H1 (cell line): Measurements from ENCODE around the gene GLS2. TPM values are rescaled to one million over a fixed set of nuclear protein-coding genes. Genes with fewer than 3 reads are reported as not detected.
A peak's percentile ranks its signal among the peaks of the same experiment; 100 is the strongest.
"Not testable (repeated sequence)": the region's sequence is repeated elsewhere in the genome, so short reads cannot be mapped to it uniquely, and the experiment has no call there.

ENCODE experiments used
- CTCF ChIA-PET: fragments of 300-600 bp; sonication (Branson Sonifier 250); formaldehyde crosslinking; loops from one replicate; lab custom pipeline; 2021; ENCODE audit not compliant: partially characterized antibody; lab: Charles Lee
- POLR2A ChIA-PET: fragments of 300-600 bp; sonication (Branson Sonifier 250); formaldehyde crosslinking; loops from one replicate; lab custom pipeline; 2021; ENCODE audit warnings: inconsistent platforms; ENCODE audit not compliant: partially characterized antibody; lab: Charles Lee
- DNase-seq, 2 experiments: peaks; one replicate each; pipeline versions ENCODE4 v3.0.0 to v3.0.0-alpha.2; 2010 to 2022; ENCODE audit warnings: low spot score in 2 of 2, low read depth in 1 of 2, mixed read lengths in 1 of 2
- FAIRE-seq: peaks from 2 replicates; lab custom pipeline; 2011; peaks lifted over from hg19 to GRCh38; lab: Jason Lieb, UNC
- H2AFZ ChIP-seq: 2 replicates; pipeline ENCODE4 v1.8.1; 2012; ENCODE audit warnings: low read length, inconsistent platforms
- H2AK5ac ChIP-seq: 2 replicates; pipeline ENCODE4 v1.6.1; 2013; ENCODE audit warnings: low read depth, low read length
- H2BK120ac ChIP-seq: replicated peaks from 2 replicates; pipeline ENCODE3; 2013; ENCODE audit warnings: low read depth, low read length, inconsistent platforms
- H2BK12ac ChIP-seq: 2 replicates; pipeline ENCODE4 v1.6.1; 2013; ENCODE audit warnings: low read depth, low read length
- H2BK15ac ChIP-seq: 2 replicates; pipeline ENCODE4 v1.6.1; 2013; ENCODE audit warnings: low read length
- H2BK20ac ChIP-seq: 2 replicates; pipeline ENCODE4 v1.6.1; 2013; ENCODE audit warnings: low read length
- H2BK5ac ChIP-seq: 2 replicates; pipeline ENCODE4 v1.6.1; 2013; ENCODE audit warnings: low read depth, low read length
- H3K14ac ChIP-seq: 2 replicates; pipeline ENCODE4 v1.6.1; 2013; ENCODE audit warnings: inconsistent platforms; ENCODE audit not compliant: insufficient read length
- H3K18ac ChIP-seq: 2 replicates; pipeline ENCODE4 v1.6.1; 2013; ENCODE audit warnings: low read length; ENCODE audit errors: extremely low read depth
- H3K23ac ChIP-seq: 2 replicates; pipeline ENCODE4 v1.6.1; 2013; ENCODE audit warnings: inconsistent platforms; ENCODE audit not compliant: insufficient read length
- H3K23me2 ChIP-seq: 2 replicates; pipeline ENCODE4 v1.6.1; 2013; ENCODE audit warnings: low read depth, low read length
- H3K27ac ChIP-seq: 2 replicates; pipeline ENCODE4 v1.6.1; 2011; ENCODE audit warnings: low read depth, low read length, inconsistent platforms
- H3K27me3 ChIP-seq, 4 experiments: replicated peaks in 1 of 4; 1 replicate in 1 of 4; 2 replicates in 3 of 4; pipeline versions ENCODE4 v1.6.1 to v1.8.1; 2011 to 2013; ENCODE audit warnings: low read length in 3 of 4, mild to moderate bottlenecking in 3 of 4, inconsistent platforms in 2 of 4, mixed read lengths in 2 of 4, moderate library complexity in 1 of 4; ENCODE audit not compliant: control insufficient read depth in 3 of 4, insufficient read depth in 3 of 4; ENCODE audit errors: extremely low read depth in 1 of 4
- H3K36me3 ChIP-seq, 4 experiments: 2 replicates each; pipeline versions ENCODE4 v1.6.1 to v1.8.1; 2011 to 2013; ENCODE audit warnings: mild to moderate bottlenecking in 4 of 4, low read length in 3 of 4, moderate library complexity in 2 of 4, control low read depth in 1 of 4, inconsistent platforms in 1 of 4; ENCODE audit not compliant: insufficient read depth in 4 of 4, control insufficient read depth in 2 of 4
- H3K4ac ChIP-seq: replicated peaks from 2 replicates; pipeline ENCODE3; 2013; ENCODE audit warnings: low read length, low read depth, mixed read lengths, inconsistent platforms; ENCODE audit not compliant: insufficient read length
- H3K4me1 ChIP-seq, 4 experiments: replicated peaks in 1 of 4; 1 replicate in 1 of 4; 2 replicates in 3 of 4; pipeline versions ENCODE4 v1.6.1 to v1.8.1; 2011 to 2013; ENCODE audit warnings: low read length in 3 of 4, inconsistent platforms in 2 of 4, mixed read lengths in 1 of 4; ENCODE audit not compliant: insufficient read depth in 4 of 4, control insufficient read depth in 3 of 4
- H3K4me2 ChIP-seq, 2 experiments: 2 replicates each; pipeline versions ENCODE4 v1.6.1 to v1.8.1; 2011 to 2013; ENCODE audit warnings: low read depth in 2 of 2, low read length in 2 of 2, control low read depth in 1 of 2, inconsistent platforms in 1 of 2, mild to moderate bottlenecking in 1 of 2; ENCODE audit not compliant: insufficient read depth in 1 of 2
- H3K4me3 ChIP-seq, 4 experiments: fragments of 200-600, 300-600 bp in 1 of 4; sonication (generic), shearing (Covaris generic), sonication (Bioruptor Twin) in 1 of 4; 2 replicates each; pipeline versions ENCODE4 v1.5.1 to v1.8.1; 2011 to 2016; ENCODE audit warnings: low read length in 4 of 4, low read depth in 3 of 4, control low read depth in 2 of 4, inconsistent platforms in 2 of 4, mild to moderate bottlenecking in 2 of 4, mixed read lengths in 1 of 4, moderate library complexity in 1 of 4; ENCODE audit not compliant: insufficient read depth in 2 of 4; ENCODE audit errors: extremely low read depth in 1 of 4
- H3K56ac ChIP-seq: replicated peaks from 2 replicates; pipeline ENCODE3; 2013; ENCODE audit warnings: low read depth, mild to moderate bottlenecking, mixed read lengths, low read length, inconsistent platforms; ENCODE audit not compliant: insufficient read length
- H3K79me1 ChIP-seq: 2 replicates; pipeline ENCODE4 v1.6.1; 2013; ENCODE audit warnings: low read depth, low read length, control low read depth
- H3K79me2 ChIP-seq, 2 experiments: 2 replicates each; pipeline versions ENCODE4 v1.6.1 to v1.8.1; 2012 to 2013; ENCODE audit warnings: low read length in 2 of 2, mild to moderate bottlenecking in 2 of 2, inconsistent platforms in 1 of 2; ENCODE audit not compliant: insufficient read depth in 2 of 2, control insufficient read depth in 1 of 2
- H3K9ac ChIP-seq, 4 experiments: replicated peaks in 1 of 4; 1 replicate in 1 of 4; 2 replicates in 3 of 4; pipeline versions ENCODE4 v1.6.1 to v1.8.1; 2011 to 2013; ENCODE audit warnings: low read depth in 3 of 4, low read length in 3 of 4, control low read depth in 2 of 4, mild to moderate bottlenecking in 2 of 4, moderate library complexity in 2 of 4, inconsistent platforms in 1 of 4; ENCODE audit errors: extremely low read depth in 1 of 4
- H3K9me3 ChIP-seq, 2 experiments: 2 replicates each; pipeline versions ENCODE4 v1.6.1 to v1.8.1; 2012 to 2013; ENCODE audit warnings: mild to moderate bottlenecking in 2 of 2, moderate library complexity in 2 of 2, control low read depth in 1 of 2, inconsistent platforms in 1 of 2, low read depth in 1 of 2, low read length in 1 of 2, mixed read lengths in 1 of 2; ENCODE audit not compliant: insufficient read depth in 2 of 2
- H4K20me1 ChIP-seq, 2 experiments: replicated peaks in 1 of 2; 2 replicates each; pipeline versions ENCODE3 to v1.8.1; 2011 to 2013; ENCODE audit warnings: inconsistent platforms in 2 of 2, low read length in 2 of 2, mild to moderate bottlenecking in 1 of 2; ENCODE audit not compliant: insufficient read depth in 2 of 2, control insufficient read depth in 1 of 2
- H4K5ac ChIP-seq: 2 replicates; pipeline ENCODE4 v1.6.1; 2013; ENCODE audit warnings: low read length, low read depth, mixed read lengths, inconsistent platforms; ENCODE audit not compliant: insufficient read length
- H4K8ac ChIP-seq: 2 replicates; pipeline ENCODE4 v1.8.0; 2013; ENCODE audit warnings: mild to moderate bottlenecking, moderate library complexity, low read length, inconsistent platforms; ENCODE audit not compliant: insufficient read depth; ENCODE audit errors: extremely low read depth
- H4K91ac ChIP-seq: replicated peaks from 2 replicates; pipeline ENCODE3; 2013; ENCODE audit warnings: low read length, mixed read lengths, inconsistent platforms; ENCODE audit not compliant: insufficient read length
- E2F6 ChIP-seq: IDR thresholded peaks from 2 replicates; pipeline ENCODE4 v1.6.1; 2012; ENCODE audit warnings: inconsistent platforms
- WGBS, 2 experiments: shearing (Covaris generic) in 1 of 2; methylation state at CpG; one replicate each; pipeline versions ENCODE4 v1.1.6 to v1.1.7; 2013 to 2015; ENCODE audit warnings: low lambda C conversion rate in 2 of 2, mixed read lengths in 2 of 2, inconsistent platforms in 1 of 2, low coverage in 1 of 2, missing lambda C conversion rate in 1 of 2; ENCODE audit not compliant: insufficient replicate concordance in 2 of 2, insufficient coverage in 1 of 2, insufficient read length in 1 of 2; ENCODE audit errors: extremely low coverage in 1 of 2, missing lambda C conversion rate in 1 of 2; 5-methylcytosine and 5-hydroxymethylcytosine counted together
- polyA plus RNA-seq, 7 experiments: library from polyadenylated mRNA; depleted of rRNA in 3 of 7; stranded (reverse) in 5 of 7; unstranded in 2 of 7; fragments of >200 nt in 5 of 7; fragments of 200-250 nt in 2 of 7; gene quantifications; 1 replicate in 5 of 7; 2 replicates in 1 of 7; 4 replicates in 1 of 7; pipeline versions ENCODE4 v1.2.1 to v1.2.3, GENCODE V29; 2011 to 2013; ENCODE audit warnings: missing spikeins in 2 of 7, mixed read lengths in 2 of 7
- total RNA-seq: library from RNA; stranded (reverse); fragmentation: NEBNext Ultra II Directional; extraction: Animal tissue kit (Norgen Biotek cat#: 25700); gene quantifications from 2 replicates; pipeline ENCODE4 v1.2.1, GENCODE V29; 2021

The GLS2 gene
- total and polyA plus RNA-seq, 2 of the 8 experiments (the other 6 are each of a cell fraction or from before 2014, with no cell fraction given): 14.5 to 20.1 TPM

- not testable (repeated sequence) for DNase-seq
Observed at GRCh38 chr12:56498126-56498902, 10.4 kb upstream of the GLS2 start.

More at GRCh38 chr12:56498126-56498902, 10.4 kb upstream of the GLS2 start:
- H4K91ac ChIP-seq, H3K27ac ChIP-seq, H3K79me1 ChIP-seq, H2BK20ac ChIP-seq, H4K20me1 ChIP-seq, H2AK5ac ChIP-seq, H3K23ac ChIP-seq, H3K23me2 ChIP-seq, H3K79me2 ChIP-seq, H2BK120ac ChIP-seq, H3K4me2 ChIP-seq, POLR2A ChIA-PET, H2BK12ac ChIP-seq, H3K56ac ChIP-seq, H4K5ac ChIP-seq, H2BK5ac ChIP-seq, H4K8ac ChIP-seq, H3K14ac ChIP-seq, H3K18ac ChIP-seq, H3K9ac ChIP-seq, H2AFZ ChIP-seq, H3K4me1 ChIP-seq, H3K36me3 ChIP-seq, H3K4ac ChIP-seq, H2BK15ac ChIP-seq, FAIRE-seq, H3K27me3 ChIP-seq, H3K4me3 ChIP-seq: not testable (repeated sequence)
- CTCF ChIA-PET: interaction anchor here (0.6 to 0.9 kb wide), 3 partner anchors 9 to 139 kb away, joined by 3 read pairs; no protein-coding TSS in a partner anchor
- peaks cover 4 to 16% of the 10 kb centered on the region in 2 experiments; a peak in 2 of 4 replicates for H3K9me3 ChIP-seq
- 74% methylated on average over 14 of the region's 14 CpGs; no CpG with 5 or more reads in 1 of the 2 experiments for WGBS, 2 experiments
- peak; percentile 75 for TF ChIP-seq E2F6
